ENCODE measurements around the gene FYN.

DNA sequence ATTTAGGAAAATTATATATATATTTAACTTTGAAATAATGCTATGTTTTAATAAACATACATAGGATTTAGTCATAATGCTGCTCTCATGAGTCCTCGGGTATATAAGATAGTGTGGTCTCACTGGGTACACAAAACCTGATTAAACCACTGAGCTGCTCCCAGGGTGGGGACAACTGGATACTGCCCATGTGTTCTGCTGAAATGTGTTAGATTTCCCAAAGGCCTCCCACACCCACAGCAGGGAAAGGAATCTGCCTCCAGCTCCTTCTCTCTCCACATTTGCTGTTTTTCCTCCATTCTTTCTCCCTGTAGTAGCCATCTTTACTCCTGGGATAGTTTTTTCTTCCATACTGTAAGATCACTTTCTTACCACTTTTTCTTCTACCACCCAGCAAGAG, 198.4 kb downstream of the FYN start:
- TF ChIP-seq ZNF274 (IDR thresholded peaks at IDR 0.05; ENCODE audit: low read depth, low read length) (no peak), YY1 (IDR thresholded peaks at IDR 0.05; ENCODE audit: insufficient read depth, insufficient read length) (no peak), SUZ12 (IDR thresholded peaks at IDR 0.05; ENCODE audit: extremely low read depth, insufficient read depth, insufficient read length) (no peak)

All from NT2/D1 (cell line).